DND-41 (cell line): ENCODE results near the gene FKBP2.

Source experiments
- CTCF ChIP-seq: IDR thresholded peaks from 2 replicates; pipeline ENCODE4 v1.5.1; 2012; ENCODE audit warnings: borderline replicate concordance, low read length, moderate library complexity, mild to moderate bottlenecking; ENCODE audit not compliant: poor library complexity, severe bottlenecking; ENCODE audit errors: extremely low read depth
- EZH2 ChIP-seq: IDR thresholded peaks from 3 replicates; pipeline ENCODE4 v1.6.1; 2012; ENCODE audit warnings: borderline replicate concordance, low read depth, mild to moderate bottlenecking, moderate library complexity, low read length, inconsistent platforms; ENCODE audit not compliant: severe bottlenecking

GRCh38 chr11:64278576-64279190, 37.8 kb downstream of the FKBP2 start:
- TF ChIP-seq CTCF (no peak), EZH2 (no peak)
